ENCODE measurements around the gene GPR4.

The GPR4 gene

GRCh38 chr19:45637890-45638667 is 36.1 kb upstream of the GPR4 start:
- ATAC-seq: no peak
- TF ChIP-seq ZNF565 (CRISPR knock-in tag; conservative IDR thresholded peaks at IDR 0.05; ENCODE audit: low read depth) (no peak), SNAI2 (CRISPR knock-in tag; IDR thresholded peaks at IDR 0.05) (no peak), BACH2 (CRISPR knock-in tag; IDR thresholded peaks at IDR 0.05; ENCODE audit: borderline replicate concordance) (no peak)

DNA sequence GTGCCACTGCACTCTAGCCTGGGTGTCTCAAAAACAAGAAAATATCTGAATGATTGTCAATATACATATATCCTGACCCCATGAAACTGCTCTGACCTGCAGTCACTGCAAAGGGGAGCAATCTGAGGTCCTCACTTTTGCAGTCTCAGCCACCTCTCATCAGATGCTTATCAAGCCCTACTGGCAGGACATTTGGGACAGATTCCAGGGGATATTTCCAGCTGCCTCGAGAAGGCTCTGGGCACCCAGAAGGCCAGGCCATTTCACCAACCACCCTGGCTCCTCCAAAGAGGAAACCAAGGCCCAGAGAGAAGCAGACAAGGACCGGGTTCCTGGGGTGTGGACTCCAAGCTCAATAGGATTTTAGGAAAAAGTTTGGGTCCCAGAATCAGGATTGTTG is 34.9 kb upstream of the GPR4 start:
- ATAC-seq: no peak
- TF ChIP-seq ZFP30 (CRISPR knock-in tag; IDR thresholded peaks at IDR 0.05) (no peak), TSHZ2 (CRISPR knock-in tag; IDR thresholded peaks at IDR 0.05) (no peak), PATZ1 (CRISPR knock-in tag; IDR thresholded peaks at IDR 0.05; ENCODE audit: borderline replicate concordance) (no peak), ZNF565 (CRISPR knock-in tag; conservative IDR thresholded peaks at IDR 0.05; ENCODE audit: low read depth) (no peak), GLIS3 (CRISPR knock-in tag; IDR thresholded peaks at IDR 0.05) (no peak), SNAI2 (CRISPR knock-in tag; IDR thresholded peaks at IDR 0.05) (no peak)
- TF ChIP-seq, protein P1, sequence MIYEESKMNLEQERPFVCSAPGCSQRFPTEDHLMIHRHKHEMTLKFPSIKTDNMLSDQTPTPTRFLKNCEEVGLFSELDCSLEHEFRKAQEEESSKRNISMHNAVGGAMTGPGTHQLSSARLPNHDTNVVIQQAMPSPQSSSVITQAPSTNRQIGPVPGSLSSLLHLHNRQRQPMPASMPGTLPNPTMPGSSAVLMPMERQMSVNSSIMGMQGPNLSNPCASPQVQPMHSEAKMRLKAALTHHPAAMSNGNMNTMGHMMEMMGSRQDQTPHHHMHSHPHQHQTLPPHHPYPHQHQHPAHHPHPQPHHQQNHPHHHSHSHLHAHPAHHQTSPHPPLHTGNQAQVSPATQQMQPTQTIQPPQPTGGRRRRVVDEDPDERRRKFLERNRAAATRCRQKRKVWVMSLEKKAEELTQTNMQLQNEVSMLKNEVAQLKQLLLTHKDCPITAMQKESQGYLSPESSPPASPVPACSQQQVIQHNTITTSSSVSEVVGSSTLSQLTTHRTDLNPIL (CRISPR knock-in tag; IDR thresholded peaks at IDR 0.05; ENCODE audit: low read depth): no peak

- no peak for ATAC-seq
- TF ChIP-seq TSHZ2 (CRISPR knock-in tag; IDR thresholded peaks at IDR 0.05): no peak
- TF ChIP-seq CSDC2 (CRISPR knock-in tag; IDR thresholded peaks at IDR 0.05): no peak
- TF ChIP-seq, protein P2, sequence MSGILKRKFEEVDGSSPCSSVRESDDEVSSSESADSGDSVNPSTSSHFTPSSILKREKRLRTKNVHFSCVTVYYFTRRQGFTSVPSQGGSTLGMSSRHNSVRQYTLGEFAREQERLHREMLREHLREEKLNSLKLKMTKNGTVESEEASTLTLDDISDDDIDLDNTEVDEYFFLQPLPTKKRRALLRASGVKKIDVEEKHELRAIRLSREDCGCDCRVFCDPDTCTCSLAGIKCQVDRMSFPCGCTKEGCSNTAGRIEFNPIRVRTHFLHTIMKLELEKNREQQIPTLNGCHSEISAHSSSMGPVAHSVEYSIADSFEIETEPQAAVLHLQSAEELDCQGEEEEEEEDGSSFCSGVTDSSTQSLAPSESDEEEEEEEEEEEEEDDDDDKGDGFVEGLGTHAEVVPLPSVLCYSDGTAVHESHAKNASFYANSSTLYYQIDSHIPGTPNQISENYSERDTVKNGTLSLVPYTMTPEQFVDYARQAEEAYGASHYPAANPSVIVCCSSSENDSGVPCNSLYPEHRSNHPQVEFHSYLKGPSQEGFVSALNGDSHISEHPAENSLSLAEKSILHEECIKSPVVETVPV (CRISPR knock-in tag; IDR thresholded peaks at IDR 0.05): no peak
- no peak for TF ChIP-seq TOX (CRISPR knock-in tag; IDR thresholded peaks at IDR 0.05; ENCODE audit: borderline replicate concordance)
- TF ChIP-seq ISL1 (CRISPR knock-in tag; IDR thresholded peaks at IDR 0.05): no peak
- TF ChIP-seq RARB (CRISPR knock-in tag; IDR thresholded peaks at IDR 0.05): no peak
- no peak for TF ChIP-seq PPARA (CRISPR knock-in tag; IDR thresholded peaks at IDR 0.05; ENCODE audit: borderline replicate concordance)
- no peak for TF ChIP-seq ZNF8 (CRISPR knock-in tag; IDR thresholded peaks at IDR 0.05)
- TF ChIP-seq ARNTL (CRISPR knock-in tag; IDR thresholded peaks at IDR 0.05; ENCODE audit: borderline replicate concordance, low read depth): no peak
- no peak for TF ChIP-seq TCF4 (CRISPR knock-in tag; IDR thresholded peaks at IDR 0.05; ENCODE audit: borderline replicate concordance)
- no peak for TF ChIP-seq SNAI2 (CRISPR knock-in tag; IDR thresholded peaks at IDR 0.05)
- TF ChIP-seq ZC3H10 (CRISPR knock-in tag; IDR thresholded peaks at IDR 0.05): no peak
- TF ChIP-seq BACH2 (CRISPR knock-in tag; IDR thresholded peaks at IDR 0.05; ENCODE audit: borderline replicate concordance): no peak
- no peak for TF ChIP-seq ESRRG (CRISPR knock-in tag; IDR thresholded peaks at IDR 0.05)
- no peak for TF ChIP-seq GLIS3 (CRISPR knock-in tag; IDR thresholded peaks at IDR 0.05)
- TF ChIP-seq ZFP30 (CRISPR knock-in tag; IDR thresholded peaks at IDR 0.05): no peak
These were observed 34.3 kb upstream of the GPR4 start for GRCh38 chr19:45636275-45636674.

Data from SK-N-SH treated with all-trans-retinoic acid at 6 μM for 48 hours (cell line).